Measurements from ENCODE around the gene FARP1.

The FARP1 gene

GRCh38 chr13:98432638-98433037 lies 289.7 kb downstream of the FARP1 start:
- CTCF ChIA-PET = interaction anchor here (2.6 to 4.9 kb wide), 2 partner anchors 13 kb away, joined by 7 to 25 read pairs; no protein-coding TSS in a partner anchor
- TF ChIP-seq CTCF (IDR thresholded peaks at IDR 0.05; ENCODE audit: control extremely low read depth, extremely low read depth, low read depth, missing control alignments) = no peak
- POLR2A ChIA-PET = no interaction called here
- DNase-seq (ENCODE audit: extremely low spot score) = no peak

DNA sequence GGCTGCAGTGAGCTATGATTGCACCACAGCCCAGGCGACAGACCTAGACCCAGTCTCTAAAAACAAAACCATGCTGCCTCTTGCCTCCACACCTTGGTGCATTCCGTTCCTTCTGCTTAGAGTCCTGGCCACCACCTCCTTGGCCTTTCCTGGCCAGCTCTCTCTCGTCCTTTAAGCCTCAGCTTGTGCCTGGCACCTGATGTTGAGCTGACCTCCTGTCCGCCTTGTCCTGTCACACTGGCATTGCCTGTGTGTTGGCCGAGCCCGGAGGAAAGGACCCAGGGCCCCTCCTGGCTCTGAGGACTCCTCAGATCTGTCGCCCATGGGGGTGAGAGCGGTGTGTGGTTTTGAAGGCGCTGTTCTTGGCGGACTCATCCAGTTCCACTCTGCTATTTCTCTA lies 290.8 kb downstream of the FARP1 start:
- ChIA-PET CTCF (interaction anchor here (1.0 to 4.9 kb wide), 2 partner anchors 12 to 219 kb away, joined by 3 to 25 read pairs; no protein-coding TSS in a partner anchor), POLR2A (no interaction called here)
- no peak for TF ChIP-seq CTCF (IDR thresholded peaks at IDR 0.05; ENCODE audit: control extremely low read depth, extremely low read depth, low read depth, missing control alignments)
- DNase-seq (ENCODE audit: extremely low spot score) = no peak

DNA sequence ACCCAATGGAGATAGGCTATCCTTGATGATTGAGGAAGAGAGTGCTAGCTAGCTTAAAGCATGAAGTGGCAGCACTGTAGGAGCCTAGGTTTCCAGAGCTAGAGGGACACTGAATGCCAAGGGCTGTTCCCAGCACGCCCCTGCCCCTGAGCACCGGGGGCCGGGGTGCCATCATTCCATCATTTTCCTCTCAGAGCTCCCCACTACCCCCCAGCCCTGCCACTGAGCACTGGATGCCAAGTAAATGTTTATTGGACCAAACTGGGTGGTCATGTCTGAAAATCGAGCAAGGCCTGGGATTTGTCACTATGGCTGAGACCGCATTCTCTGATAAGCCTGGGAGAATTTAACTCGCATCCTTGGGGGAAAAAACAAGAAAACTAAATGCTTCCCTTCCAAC lies 291.2 kb downstream of the FARP1 start:
- DNase-seq (ENCODE audit: extremely low spot score) = no peak
- no peak for TF ChIP-seq CTCF (IDR thresholded peaks at IDR 0.05; ENCODE audit: control extremely low read depth, extremely low read depth, low read depth, missing control alignments)
- ChIA-PET POLR2A (no interaction called here), CTCF (interaction anchor here (1.0 to 4.9 kb wide), 2 partner anchors 11 to 219 kb away, joined by 3 to 25 read pairs; no protein-coding TSS in a partner anchor)

DNA sequence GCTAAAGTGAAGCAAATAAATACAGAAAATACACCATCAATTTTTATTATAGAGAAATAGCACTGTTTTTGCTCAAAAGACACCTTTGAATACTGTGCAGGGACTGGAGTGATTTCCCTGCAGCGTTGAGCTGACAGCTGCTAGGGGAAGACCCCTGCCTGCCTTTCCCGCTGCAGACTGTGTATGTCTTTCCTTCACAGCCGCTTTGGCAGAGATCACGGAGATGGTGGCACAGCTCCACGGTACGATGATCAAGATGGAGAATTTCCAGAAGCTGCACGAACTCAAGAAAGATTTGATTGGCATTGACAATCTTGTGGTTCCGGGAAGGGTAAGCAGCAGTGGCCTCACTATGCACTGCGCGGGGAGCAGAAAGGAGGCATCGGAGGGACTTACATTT lies 292.5 kb downstream of the FARP1 start:
- CTCF ChIA-PET = interaction anchor here (4.9 kb wide), 1 partner anchor 10 kb away, joined by 25 read pairs; no protein-coding TSS in a partner anchor
- POLR2A ChIA-PET = no interaction called here
- TF ChIP-seq CTCF (IDR thresholded peaks at IDR 0.05; ENCODE audit: control extremely low read depth, extremely low read depth, low read depth, missing control alignments) = no peak
- no peak for DNase-seq (ENCODE audit: extremely low spot score)

- ChIA-PET CTCF (interaction anchor here (0.9 to 4.9 kb wide), 2 partner anchors 9 to 217 kb away, joined by 3 to 25 read pairs; no protein-coding TSS in a partner anchor), POLR2A (no interaction called here)
- no peak for TF ChIP-seq CTCF (IDR thresholded peaks at IDR 0.05; ENCODE audit: control extremely low read depth, extremely low read depth, low read depth, missing control alignments)
- no peak for DNase-seq (ENCODE audit: extremely low spot score)
Observed at GRCh38 chr13:98436233-98436910, 293.5 kb downstream of the FARP1 start.

DNA sequence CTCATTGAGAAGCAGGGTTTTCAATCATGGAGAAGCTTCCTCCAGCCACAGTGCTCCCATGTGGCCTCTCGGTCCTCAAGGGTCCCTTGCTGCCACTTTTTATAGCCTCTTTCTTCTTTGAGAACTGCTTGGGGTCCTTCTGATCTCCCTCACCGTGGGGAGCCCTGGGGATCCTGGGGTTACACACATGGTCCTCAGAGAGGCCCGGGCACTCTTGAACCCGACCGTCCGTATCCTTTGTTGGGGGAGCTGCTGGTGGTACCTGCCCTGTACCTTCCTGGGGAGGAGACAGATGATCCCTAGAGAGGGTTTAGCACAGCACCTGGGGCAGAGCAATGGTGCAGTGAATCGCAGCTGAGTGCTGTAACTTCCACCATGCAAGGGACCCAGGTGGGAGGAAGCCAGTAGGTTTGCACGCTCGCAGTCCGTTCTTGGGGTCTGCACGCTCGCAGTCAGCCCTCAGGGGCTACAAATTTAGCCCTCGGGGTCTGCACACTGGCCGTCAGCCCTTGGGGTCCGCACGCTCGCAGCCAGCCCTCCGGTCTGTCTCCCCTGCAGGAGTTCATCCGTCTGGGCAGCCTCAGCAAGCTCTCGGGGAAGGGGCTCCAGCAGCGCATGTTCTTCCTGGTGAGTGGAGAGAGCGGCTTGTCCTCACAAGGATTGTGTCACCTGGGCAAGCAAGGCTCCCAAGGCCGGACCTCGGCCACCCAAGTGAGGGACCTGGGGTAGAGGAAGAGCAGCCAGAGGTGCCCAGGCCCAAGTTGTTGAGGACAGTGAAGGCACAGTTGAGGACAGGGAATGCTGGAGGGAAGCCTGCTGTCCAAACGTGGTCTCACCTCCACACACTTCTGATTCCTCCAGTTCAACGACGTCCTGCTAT lies 295.6 kb downstream of the FARP1 start:
- ChIA-PET CTCF (interaction anchor here (1.0 kb wide), 1 partner anchor 215 kb away, joined by 3 read pairs; no protein-coding TSS in a partner anchor), POLR2A (no interaction called here)
- no peak for TF ChIP-seq CTCF (IDR thresholded peaks at IDR 0.05; ENCODE audit: control extremely low read depth, extremely low read depth, low read depth, missing control alignments)
- DNase-seq (ENCODE audit: extremely low spot score) = no peak
